Urinary bladder (tissue), 4 donors: ENCODE measurements around the gene MRPL53. TPM values are rescaled to one million over a fixed set of nuclear protein-coding genes. Genes with fewer than 3 reads are reported as not detected.

ENCODE experiments used
- DNase-seq: peaks from one replicate; pipeline ENCODE4 v3.0.0-alpha.2; 2015; ENCODE audit errors: extremely low spot score
- H3K27ac ChIP-seq: one replicate; pipeline ENCODE4 v1.5.1; 2013; ENCODE audit warnings: low read depth, mild to moderate bottlenecking, moderate library complexity
- H3K36me3 ChIP-seq: one replicate; pipeline ENCODE4 v1.6.1; 2013; ENCODE audit warnings: mild to moderate bottlenecking, moderate library complexity; ENCODE audit not compliant: insufficient read depth
- H3K4me1 ChIP-seq: one replicate; pipeline ENCODE4 v1.6.1; 2013; ENCODE audit warnings: mild to moderate bottlenecking, moderate library complexity; ENCODE audit not compliant: insufficient read depth
- H3K4me3 ChIP-seq: one replicate; pipeline ENCODE4 v1.5.1; 2013; ENCODE audit warnings: low read depth, low read length
- WGBS: extraction: QIAGEN DNeasy Blood & Tissue Kit; methylation state at CpG from one replicate; pipeline ENCODE4 v1.1.7; 2013; 5-methylcytosine and 5-hydroxymethylcytosine counted together
- polyA plus RNA-seq: library from polyadenylated mRNA; stranded (reverse); fragments of 200-250 nt; gene quantifications from one replicate; pipeline ENCODE4 v1.2.3, GENCODE V29; 2013
- total RNA-seq: library from RNA; depleted of rRNA; stranded (reverse); fragments of >200 nt; gene quantifications from one replicate; pipeline ENCODE4 v1.2.3, GENCODE V29; 2014
- donor health status: healthy with polysubstance abuse.
- donor health status: healthy.

MRPL53 gene
- total and polyA plus RNA-seq, 2 donors = 14.0 to 75.2 TPM

DNA sequence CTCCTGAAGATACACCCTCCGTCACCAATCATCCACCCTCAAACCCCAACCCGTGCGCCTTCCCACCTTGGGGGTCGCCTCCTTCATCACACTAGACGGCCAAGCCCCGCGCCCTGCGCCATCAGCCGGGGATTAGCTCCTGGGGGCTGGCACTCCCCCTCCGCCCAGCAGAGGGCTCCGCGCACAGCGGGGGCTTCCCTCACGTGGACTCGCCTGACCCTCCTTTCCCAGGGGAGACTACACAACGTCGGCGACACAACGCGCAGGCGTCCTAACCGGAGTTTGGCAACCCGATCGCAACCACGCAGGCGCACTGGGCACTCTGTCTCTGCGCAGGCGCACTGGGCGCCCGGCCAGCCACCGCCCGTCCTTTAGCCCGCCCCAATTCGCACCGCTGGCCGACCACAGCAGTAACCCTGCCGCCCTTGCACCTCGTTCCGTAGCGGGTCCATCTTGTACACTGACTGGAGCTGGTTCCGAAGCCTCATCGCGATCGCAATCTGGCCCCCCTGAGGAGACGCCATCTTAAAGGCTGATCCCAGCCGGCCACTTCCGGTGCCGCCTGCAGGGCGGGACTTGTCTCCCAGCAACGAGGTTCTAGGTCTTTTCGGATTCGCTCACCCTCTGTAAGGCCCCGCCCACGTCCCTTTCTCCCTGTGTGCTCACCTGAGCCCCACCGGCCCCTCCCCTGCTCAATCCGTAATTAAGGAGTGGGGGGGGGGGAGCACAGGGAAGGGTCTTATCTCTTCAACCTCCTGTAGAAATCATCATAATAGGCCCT is 34.9 kb upstream of the MRPL53 start, which contains the start of gene PCGF1:
Gene PCGF1 (minus strand): TSS at position 551 of the 781 bp plus-strand sequence. CDS start 27 bp downstream, at position 524.
- peak; percentile 97 for DNase-seq
- Histone ChIP-seq H3K36me3 (no peaks in the 10 kb centered on the region), H3K4me1 (no peaks in the 10 kb centered on the region), H3K4me3 (peak within 1 kb of the TSS; percentile 54), H3K27ac (peak within 1 kb of the TSS; percentile 95)
- WGBS = under 1% methylated on average over 56 of the region's 56 CpGs

DNA sequence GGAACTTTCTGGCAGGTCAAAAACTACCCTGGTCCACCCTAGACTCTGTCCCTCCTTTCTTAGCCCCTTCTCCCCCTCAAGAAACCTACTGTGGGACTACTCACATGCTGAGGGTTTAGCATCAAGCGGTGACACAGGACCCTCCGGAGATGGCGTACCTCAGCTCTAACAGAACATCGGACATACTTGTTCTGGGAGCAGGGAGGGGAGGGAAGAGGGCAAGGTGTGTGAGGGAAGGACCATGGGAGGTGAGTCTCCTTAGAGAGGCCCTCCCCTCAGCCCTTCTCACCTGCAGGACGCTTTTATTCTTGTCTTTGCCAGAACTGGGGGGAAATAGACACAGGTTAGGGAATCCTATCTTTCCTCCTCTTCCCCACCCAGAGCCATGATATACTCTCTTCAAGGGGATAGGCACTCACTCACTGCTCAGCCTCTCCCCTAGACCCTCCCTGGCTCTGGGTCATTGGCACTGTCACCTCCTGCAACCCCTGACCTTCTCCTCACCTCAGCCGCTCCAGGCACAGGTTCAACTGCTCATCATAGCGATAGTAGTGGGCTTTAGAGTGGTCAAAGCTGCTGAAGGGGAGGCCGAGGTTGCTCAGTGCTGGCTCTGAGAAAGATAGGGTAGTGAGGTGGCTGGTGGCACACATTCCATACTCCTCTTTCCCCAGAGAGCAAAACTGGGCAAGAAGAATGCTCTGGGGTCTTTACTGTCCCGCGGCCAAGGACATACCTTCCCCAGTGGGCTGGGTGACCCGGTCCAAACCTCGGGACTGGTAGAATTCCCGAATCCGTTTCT is 33.2 kb upstream of the MRPL53 start:
- Histone ChIP-seq H3K4me1 (no peaks in the 10 kb centered on the region), H3K4me3 (no peak overlapping the region), H3K36me3 (no peaks in the 10 kb centered on the region), H3K27ac (no peak overlapping the region)
- no peak for DNase-seq
- WGBS = 96% methylated on average over 14 of the region's 14 CpGs

DNA sequence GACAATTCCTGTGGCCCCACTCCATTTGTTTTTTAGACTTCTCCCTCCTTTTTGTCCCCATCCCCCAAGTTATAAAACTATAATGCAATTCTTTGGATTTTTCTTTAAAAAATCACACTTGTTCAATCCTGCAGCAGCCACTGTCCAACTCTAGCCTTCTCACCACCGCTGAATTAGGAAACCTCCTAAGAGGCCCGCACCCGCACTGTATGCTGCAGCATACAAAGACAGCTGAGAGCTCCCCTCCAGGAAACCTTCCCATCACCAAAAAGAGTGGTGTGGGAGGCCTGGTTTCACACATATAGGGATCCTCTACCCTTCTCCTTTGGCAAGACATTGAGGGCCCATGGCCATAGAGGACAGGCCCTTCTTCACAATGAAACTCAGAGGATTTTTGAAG is 32.1 kb upstream of the MRPL53 start:
- no peaks in the 10 kb centered on the region for H3K4me1 ChIP-seq
- H3K27ac ChIP-seq = no peak overlapping the region
- no peaks in the 10 kb centered on the region for H3K36me3 ChIP-seq
- no peak for DNase-seq
- H3K4me3 ChIP-seq = no peak overlapping the region
- 95% methylated on average over 3 of the region's 3 CpGs for WGBS

DNA sequence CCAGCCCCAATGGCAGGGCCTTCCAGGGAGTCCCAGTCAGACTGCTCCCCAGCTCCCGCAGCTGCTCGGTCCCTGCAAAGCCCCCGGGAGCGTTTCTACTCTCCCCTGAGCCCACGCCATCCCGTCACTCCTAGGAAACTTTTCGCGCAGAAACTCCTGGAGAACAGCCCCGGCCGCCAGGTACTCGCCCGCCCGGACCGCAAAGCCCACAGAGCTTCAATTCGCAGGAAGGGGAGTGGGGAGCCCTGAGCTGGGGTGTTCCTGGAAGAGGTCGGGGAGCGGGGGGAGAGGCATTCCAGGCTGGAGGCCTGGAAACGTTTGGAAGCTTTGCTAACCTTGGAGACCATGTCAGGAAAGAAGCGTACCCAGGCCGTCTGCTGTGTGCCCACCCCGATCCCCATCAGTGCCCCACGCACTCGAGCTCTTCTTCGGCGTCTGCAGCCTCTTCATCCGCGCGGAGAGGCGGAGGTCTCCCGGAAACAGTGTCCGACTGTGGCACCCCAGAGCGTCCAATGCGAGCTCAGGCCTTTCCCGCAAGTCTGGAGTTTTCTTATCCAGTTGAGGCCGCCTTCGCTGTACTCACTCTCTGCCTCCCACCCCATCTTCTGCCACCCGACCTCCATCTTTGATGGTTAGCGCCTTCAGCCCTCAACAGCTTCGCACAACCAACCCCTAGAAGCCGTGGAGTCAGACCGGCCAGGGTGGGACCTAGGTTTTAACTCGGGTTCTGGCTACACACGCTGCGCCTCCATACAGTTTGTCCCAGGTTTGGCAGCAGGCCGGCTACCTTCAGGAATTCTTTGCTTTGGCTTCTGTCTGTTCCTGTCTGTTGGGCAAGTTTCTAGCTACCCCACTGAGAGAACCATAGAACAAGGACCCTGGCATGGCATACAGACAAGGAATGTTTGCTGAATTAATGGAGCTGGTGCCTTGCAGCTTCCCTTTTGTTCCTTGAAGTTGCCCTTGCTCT is 31.3 kb upstream of the MRPL53 start:
- Histone ChIP-seq H3K4me3 (peak overlapping the region; percentile 48), H3K36me3 (no peaks in the 10 kb centered on the region), H3K27ac (no peak overlapping the region), H3K4me1 (no peaks in the 10 kb centered on the region)
- 43% methylated on average over 45 of the region's 45 CpGs for WGBS
- no peak for DNase-seq

DNA sequence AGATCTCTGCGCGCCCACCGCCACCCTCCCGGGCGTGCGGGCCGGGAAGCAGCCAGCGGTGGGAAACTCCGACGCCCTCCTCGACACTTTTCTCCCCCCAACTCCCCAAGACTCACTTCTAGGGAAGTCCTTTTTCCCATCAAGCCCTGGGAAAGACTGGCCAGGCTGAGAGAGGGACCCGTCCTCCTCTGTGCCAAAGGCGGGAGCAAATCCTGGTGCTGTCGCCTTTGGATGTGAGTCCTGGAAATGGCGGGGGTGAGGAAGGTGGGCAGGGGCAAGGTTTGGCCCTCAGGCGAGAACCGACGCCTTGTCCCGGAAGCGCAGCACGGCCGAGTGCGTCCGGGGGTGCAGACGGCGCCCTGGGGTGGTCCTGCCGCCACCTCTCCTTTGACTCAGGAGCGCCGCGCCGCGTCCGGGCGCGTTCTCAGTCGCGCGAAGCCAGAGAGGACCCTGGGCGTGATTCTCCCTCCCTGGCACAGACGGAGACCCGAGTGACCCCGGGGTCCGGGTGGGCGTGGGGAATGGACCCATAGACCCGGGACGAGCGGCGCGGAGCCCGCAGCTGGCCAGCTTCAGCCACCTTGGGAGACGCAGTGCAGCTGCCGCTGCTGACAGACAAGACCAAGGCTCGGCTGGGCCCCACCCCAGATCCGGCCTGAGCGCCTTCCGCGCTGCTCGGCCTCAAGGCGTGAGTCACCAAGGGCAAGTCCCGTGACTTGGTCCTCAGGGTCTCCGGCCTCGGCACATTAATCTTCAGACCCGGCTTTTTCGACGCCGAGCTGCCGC is 30.4 kb upstream of the MRPL53 start:
- Histone ChIP-seq H3K4me1 (no peaks in the 10 kb centered on the region), H3K36me3 (no peaks in the 10 kb centered on the region), H3K27ac (no peak overlapping the region), H3K4me3 (peak overlapping the region; percentile 48)
- no peak for DNase-seq
- WGBS = 3% methylated on average over 67 of the region's 67 CpGs

DNA sequence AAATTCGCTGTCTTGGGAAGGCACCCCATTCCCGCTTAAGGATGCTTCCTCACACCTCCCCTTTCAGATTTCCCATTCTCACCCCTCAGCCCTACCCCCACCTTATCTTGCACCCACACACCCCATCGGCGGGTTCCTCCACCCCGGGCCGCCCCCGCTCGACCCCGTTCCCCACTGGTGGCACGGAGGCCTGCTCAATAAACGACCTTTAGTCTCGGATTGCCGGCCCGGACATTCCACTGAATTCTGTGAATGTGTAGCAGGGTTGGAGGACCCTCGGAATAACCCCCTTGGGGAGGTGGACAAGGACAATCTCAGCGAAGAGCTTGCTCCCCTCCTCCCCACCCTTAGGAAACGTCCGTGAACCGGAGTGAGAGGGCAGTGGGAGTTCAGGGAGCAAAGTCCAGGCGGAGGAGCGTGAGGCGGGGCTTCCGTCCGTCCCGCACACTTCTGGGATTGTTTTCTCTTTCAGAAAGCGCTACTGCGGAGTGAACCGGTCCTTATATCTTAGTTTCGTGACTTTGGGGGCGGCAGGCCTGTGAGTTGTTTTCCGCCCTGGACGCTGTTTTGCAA is 29.8 kb upstream of the MRPL53 start:
- H3K4me3 ChIP-seq = peak overlapping the region; percentile 48
- 29% methylated on average over 32 of the region's 32 CpGs for WGBS
- no peaks in the 10 kb centered on the region for H3K4me1 ChIP-seq
- H3K36me3 ChIP-seq = no peaks in the 10 kb centered on the region
- H3K27ac ChIP-seq = no peak overlapping the region
- no peak for DNase-seq

DNA sequence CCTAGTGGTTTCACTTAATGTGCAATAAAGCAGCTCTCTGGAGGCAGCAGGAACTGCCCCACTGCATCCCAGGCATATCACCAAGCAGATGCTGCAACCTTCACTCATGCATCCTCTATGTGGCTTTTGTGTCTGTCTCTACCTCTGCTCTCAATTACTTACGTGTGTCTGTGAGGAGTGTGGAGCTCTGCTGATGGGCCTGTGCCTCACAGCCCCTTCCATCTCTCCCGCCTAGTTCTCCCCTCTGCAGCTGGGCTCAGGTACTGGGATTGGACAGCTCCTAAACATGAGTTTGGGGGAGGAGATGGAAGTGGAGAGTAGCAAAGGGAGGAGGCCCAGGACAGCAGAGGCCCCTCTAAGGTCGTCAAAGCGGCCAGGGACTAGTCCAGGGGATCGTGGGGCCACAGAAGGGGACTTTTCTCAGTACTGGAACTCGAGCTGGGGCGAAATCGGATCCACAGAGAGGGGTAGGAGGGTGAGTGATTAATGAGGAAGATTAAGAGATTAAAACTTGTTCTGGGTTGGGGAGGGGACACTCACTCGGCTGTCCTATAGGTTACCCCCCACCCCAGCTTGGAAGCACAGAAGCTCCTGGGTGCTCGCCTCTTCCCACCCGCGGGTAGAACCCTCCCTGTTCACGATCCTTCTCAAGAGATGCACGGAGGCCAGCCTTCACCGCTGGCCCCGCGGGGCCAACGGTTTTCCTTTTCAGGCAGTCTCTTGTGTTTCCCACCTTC is 29.0 kb upstream of the MRPL53 start:
- Histone ChIP-seq H3K4me3 (no peak overlapping the region), H3K27ac (no peak overlapping the region)
- no peak for DNase-seq

DNA sequence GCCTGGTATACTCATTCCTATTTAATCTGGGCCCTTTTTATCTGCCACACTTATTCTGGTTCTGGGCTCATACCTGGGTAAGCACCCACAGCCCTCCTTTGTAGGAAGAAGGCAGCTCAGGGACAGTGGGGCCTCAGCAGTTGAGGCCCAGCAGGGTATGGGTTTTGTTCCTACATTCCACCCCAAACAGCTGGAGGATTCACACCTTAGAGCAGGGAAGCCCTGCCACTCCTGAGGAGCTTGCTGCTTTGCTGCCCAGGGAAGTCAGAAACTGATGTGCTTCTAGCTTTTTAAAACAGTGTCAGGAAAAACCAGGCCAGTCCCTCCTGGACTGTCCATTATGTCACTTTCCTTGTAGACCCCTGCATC is 28.1 kb upstream of the MRPL53 start:
- DNase-seq = no peak
- Histone ChIP-seq H3K27ac (no peak overlapping the region), H3K36me3 (no peaks in the 10 kb centered on the region), H3K4me1 (no peaks in the 10 kb centered on the region), H3K4me3 (no peak overlapping the region)

More for the DNA sequence above, 29.0 kb upstream of the MRPL53 start:
- Histone ChIP-seq H3K36me3 (no peaks in the 10 kb centered on the region), H3K4me1 (no peaks in the 10 kb centered on the region)
- 81% methylated on average over 18 of the region's 18 CpGs for WGBS

GRCh38 chr2:74499940-74500577 is 27.6 kb upstream of the MRPL53 start:
- no peaks in the 10 kb centered on the region for H3K4me1 ChIP-seq
- 47% methylated on average over 15 of the region's 15 CpGs for WGBS
- H3K4me3 ChIP-seq = no peak overlapping the region
- no peak for DNase-seq
- no peaks in the 10 kb centered on the region for H3K36me3 ChIP-seq
- no peak overlapping the region for H3K27ac ChIP-seq

GRCh38 chr2:74499267-74499939 is 26.9 kb upstream of the MRPL53 start, which contains the start of gene LBX2:
TSS of gene LBX2 (minus strand) at chr2:74499603. CDS start at chr2:74499537, 66 bp downstream.
- H3K36me3 ChIP-seq = no peaks in the 10 kb centered on the region
- 2% methylated on average over 65 of the region's 65 CpGs for WGBS
- H3K4me3 ChIP-seq = no peak within 1 kb of the TSS
- no peak within 1 kb of the TSS for H3K27ac ChIP-seq
- H3K4me1 ChIP-seq = no peaks in the 10 kb centered on the region
- no peak for DNase-seq
